GM12865 (cell line): ENCODE results near the gene FANCC.

Source experiments
- DNase-seq: peaks from one replicate; pipeline ENCODE4 v3.0.0; 2010; ENCODE audit warnings: low read depth
- H3K4me3 ChIP-seq: 2 replicates; pipeline ENCODE4 v1.5.1; 2011; ENCODE audit warnings: mild to moderate bottlenecking, low read depth, low read length, control low read depth
- TF ChIP-seq, protein P1 (sequence below): IDR thresholded peaks from 2 replicates; pipeline ENCODE4 v1.5.1; 2011; ENCODE audit warnings: low read length, control low read depth, low read depth, inconsistent platforms; ENCODE audit not compliant: insufficient read depth; ENCODE audit errors: missing control alignments

FANCC gene

DNA sequence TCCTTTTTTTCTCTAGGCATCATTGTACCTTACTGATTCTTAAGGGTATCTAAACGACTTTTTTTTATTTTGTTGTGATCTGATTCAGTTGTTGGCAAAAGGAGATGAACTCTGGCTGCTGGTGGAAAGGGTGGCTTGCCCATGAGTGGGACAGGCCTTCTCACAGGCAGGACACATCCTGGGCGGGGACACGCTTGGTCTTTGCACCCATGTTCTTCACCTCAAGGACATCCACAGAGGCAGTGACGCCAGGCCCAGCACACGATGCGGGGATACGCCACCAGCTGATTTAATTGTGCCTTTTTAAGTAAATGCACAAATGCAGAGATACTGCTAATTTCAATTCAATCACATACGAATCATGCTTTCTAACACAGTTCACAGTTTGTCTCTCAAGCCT, 208.1 kb downstream of the FANCC start:
- H3K4me3 ChIP-seq = no peak overlapping the region
- DNase-seq = no peak
- TF ChIP-seq, protein P1, sequence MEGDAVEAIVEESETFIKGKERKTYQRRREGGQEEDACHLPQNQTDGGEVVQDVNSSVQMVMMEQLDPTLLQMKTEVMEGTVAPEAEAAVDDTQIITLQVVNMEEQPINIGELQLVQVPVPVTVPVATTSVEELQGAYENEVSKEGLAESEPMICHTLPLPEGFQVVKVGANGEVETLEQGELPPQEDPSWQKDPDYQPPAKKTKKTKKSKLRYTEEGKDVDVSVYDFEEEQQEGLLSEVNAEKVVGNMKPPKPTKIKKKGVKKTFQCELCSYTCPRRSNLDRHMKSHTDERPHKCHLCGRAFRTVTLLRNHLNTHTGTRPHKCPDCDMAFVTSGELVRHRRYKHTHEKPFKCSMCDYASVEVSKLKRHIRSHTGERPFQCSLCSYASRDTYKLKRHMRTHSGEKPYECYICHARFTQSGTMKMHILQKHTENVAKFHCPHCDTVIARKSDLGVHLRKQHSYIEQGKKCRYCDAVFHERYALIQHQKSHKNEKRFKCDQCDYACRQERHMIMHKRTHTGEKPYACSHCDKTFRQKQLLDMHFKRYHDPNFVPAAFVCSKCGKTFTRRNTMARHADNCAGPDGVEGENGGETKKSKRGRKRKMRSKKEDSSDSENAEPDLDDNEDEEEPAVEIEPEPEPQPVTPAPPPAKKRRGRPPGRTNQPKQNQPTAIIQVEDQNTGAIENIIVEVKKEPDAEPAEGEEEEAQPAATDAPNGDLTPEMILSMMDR = no peak

DNA sequence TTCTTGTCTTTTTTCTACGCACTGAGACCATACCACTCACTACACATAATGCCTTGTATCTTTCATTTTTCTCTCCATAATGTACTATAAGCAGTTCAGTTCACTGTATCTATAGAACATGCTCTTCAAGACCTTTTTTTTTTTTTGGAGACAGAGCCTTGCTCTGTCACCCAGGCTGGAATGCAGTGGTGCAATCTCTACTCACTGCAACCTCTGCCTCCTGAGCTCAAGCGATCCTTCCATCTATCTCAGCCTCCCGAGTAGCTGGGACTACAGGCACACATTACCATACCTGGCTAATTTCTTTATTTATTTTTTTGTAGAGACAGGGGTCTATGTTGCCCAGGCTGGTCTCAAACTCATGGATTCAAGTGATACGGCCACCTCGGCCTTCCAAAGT, 208.7 kb downstream of the FANCC start:
- DNase-seq = no peak
- TF ChIP-seq, protein P1 = no peak
- no peak overlapping the region for H3K4me3 ChIP-seq

DNA sequence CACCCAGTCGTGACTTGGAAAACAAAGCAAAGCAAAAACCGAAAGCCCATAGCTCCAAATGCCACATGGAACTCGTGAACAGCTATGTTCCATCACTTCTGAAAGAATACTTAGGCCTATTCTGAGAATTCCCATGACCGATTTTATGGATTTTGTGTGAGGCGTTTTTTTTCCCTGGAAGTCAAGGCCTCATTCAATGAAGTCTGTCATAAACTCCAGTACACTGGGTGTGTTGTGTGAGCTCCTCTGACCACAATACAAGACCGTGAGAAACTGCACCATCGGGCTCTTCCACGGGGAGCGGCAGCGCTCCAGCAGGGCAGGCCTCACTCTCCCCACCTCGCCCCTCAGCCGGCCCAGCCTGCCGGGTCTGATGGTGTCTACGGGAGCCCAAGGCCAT, 209.5 kb downstream of the FANCC start:
- TF ChIP-seq, protein P1 = no peak

DNA sequence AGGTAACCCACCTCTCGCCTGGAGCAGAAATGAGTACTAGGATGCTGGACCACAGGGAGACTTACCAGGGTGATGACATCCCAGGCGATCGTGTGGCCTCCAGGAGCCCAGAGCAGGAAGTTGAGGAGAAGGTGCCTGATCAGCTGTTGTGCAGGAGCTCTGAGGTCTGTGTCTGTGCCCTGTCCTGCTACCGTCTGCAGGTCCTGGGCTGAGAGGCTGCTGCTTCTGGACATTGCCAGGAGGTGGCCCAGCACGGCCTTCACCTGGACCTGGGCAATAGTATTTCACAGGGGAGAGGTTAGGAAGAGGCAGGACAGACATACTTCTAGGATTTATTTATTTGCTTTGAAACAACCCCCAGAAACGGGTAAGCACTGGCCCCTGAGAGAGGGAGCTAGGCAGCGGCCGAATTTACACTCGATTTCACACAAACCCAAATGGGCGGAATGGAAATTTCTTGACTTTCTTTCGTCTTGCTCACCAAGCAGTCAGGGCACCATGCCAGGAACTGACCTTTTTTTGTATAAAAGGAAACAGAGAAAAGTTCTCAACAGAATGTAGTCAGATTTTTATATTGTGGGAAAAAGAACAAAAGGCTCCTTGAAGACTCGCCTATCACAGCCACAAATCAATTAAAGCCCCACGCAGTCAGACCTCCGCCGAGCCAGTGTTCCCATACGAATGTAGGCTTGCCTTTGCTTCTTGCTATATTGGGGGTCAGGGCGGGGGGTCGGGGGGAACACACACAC, 210.3 kb downstream of the FANCC start:
- DNase-seq = no peak
- H3K4me3 ChIP-seq = no peak overlapping the region
- TF ChIP-seq, protein P1 = no peak

More for the DNA sequence above, 209.5 kb downstream of the FANCC start:
- no peak overlapping the region for H3K4me3 ChIP-seq
- DNase-seq = no peak

DNA sequence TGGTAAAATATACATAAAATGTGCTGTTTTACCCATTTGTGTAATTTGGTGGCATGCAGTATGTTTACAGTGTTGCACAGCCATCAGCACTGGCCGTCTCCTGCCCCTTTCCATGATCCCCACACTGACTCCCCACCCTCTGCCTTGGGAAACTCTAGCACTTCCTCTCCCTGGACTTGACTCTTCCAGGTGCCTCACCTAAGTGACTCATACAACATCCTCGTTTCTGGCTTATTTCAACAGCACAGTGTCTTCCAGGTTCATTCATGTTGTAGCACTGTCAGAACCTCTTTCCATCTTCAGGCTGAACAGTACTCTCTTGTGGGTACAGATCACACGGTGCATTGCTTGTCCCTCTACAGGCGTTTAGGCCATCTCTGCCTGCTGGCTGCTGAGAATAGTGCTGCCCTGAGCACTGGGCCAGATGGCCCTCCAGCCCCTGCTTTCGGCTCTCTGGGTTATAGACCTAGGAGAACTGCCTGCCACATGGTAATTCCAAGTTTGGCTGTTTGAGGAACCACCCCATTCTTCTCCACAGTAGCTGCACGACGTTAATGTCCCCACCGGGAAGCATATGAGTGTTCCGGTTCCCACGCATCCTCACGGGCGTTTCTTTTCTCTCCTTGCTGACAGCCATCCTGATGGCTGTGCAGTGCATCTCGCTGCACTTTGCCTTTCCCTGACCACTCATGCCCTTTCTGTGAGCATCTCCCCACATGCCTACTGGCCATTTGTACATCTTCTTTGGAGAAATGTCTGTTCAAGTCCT, 211.8 kb downstream of the FANCC start:
- no peak for DNase-seq
- no peak overlapping the region for H3K4me3 ChIP-seq
- TF ChIP-seq, protein P1 = no peak

DNA sequence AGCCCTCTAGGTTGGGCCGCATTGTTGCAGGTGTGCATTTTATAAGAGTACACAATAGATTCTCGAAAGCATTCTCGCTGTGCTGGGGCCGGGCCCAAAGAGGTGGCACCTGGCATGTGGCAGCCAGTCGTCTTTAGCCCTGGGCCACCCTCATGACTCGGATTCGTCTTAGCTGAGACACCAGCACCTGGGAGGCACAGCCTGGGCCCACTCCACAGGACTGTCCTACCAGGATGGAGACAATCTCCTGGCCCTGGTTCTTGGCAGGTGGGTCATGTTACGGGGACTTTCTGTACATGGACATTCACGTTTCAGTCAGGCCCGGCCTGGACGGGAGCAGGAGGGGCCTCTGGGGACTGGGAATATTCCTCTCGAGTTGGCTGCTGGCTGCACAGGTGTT, 212.5 kb downstream of the FANCC start:
- no peak overlapping the region for H3K4me3 ChIP-seq
- TF ChIP-seq, protein P1 = no peak
- no peak for DNase-seq
